ENCODE measurements around the gene COMMD7. TPM values are rescaled to one million over a fixed set of nuclear protein-coding genes. Genes with fewer than 3 reads are reported as not detected.

Gene COMMD7
- total and polyA plus RNA-seq, 4 donors: 26.2 to 83.3 (median 61.8) TPM

- Histone ChIP-seq H3K4me1 (ENCODE audit: control insufficient read depth, insufficient read depth, low read length) (peaks cover 28% of the 10 kb centered on the region), H3K27me3 (ENCODE audit: control insufficient read depth, insufficient read depth, low read length) (no peaks in the 10 kb centered on the region), H3K9me3 (ENCODE audit: control insufficient read depth, insufficient read depth, low read length) (no peaks in the 10 kb centered on the region), H3K4me3 (ENCODE audit: low read depth, low read length) (no peak overlapping the region), H3K36me3 (ENCODE audit: control insufficient read depth, insufficient read depth, low read length) (peaks cover 16% of the 10 kb centered on the region), H3K27ac (ENCODE audit: low read depth, low read length) (no peak overlapping the region)
- DNase-seq (ENCODE audit: low read depth in 4 of 6, low spot score in 6 of 6): peak in 2 of 6 donors; percentile 49 to 70
- 44% methylated on average over 9 of the region's 18 CpGs for WGBS (ENCODE audit: insufficient coverage)
These were observed 37.7 kb upstream of the COMMD7 start for GRCh38 chr20:32780749-32781655.

- Histone ChIP-seq H3K4me1 (ENCODE audit: control insufficient read depth, insufficient read depth, low read length) (peaks cover 28% of the 10 kb centered on the region), H3K27me3 (ENCODE audit: control insufficient read depth, insufficient read depth, low read length) (no peaks in the 10 kb centered on the region), H3K36me3 (ENCODE audit: control insufficient read depth, insufficient read depth, low read length) (peaks cover 15% of the 10 kb centered on the region), H3K27ac (ENCODE audit: low read depth, low read length) (no peak overlapping the region), H3K9me3 (ENCODE audit: control insufficient read depth, insufficient read depth, low read length) (no peaks in the 10 kb centered on the region), H3K4me3 (ENCODE audit: low read depth, low read length) (no peak overlapping the region)
- DNase-seq (ENCODE audit: low read depth in 4 of 6, low spot score in 6 of 6): peak in 1 of 6 donors; percentile 17
- WGBS (ENCODE audit: insufficient coverage): 75% methylated on average over 4 of the region's 16 CpGs
These were observed 37.0 kb upstream of the COMMD7 start for GRCh38 chr20:32780278-32780677.

GRCh38 chr20:32779500-32780211 lies 36.4 kb upstream of the COMMD7 start:
- H3K4me3 ChIP-seq (ENCODE audit: low read depth, low read length): no peak overlapping the region
- peak in 2 of 6 donors; percentile 83 to 92 for DNase-seq (ENCODE audit: low read depth in 4 of 6, low spot score in 6 of 6)
- no peaks in the 10 kb centered on the region for H3K9me3 ChIP-seq (ENCODE audit: control insufficient read depth, insufficient read depth, low read length)
- no peaks in the 10 kb centered on the region for H3K27me3 ChIP-seq (ENCODE audit: control insufficient read depth, insufficient read depth, low read length)
- H3K27ac ChIP-seq (ENCODE audit: low read depth, low read length): no peak overlapping the region
- 36% methylated on average over 10 of the region's 10 CpGs for WGBS (ENCODE audit: insufficient coverage)
- peaks cover 8% of the 10 kb centered on the region for H3K36me3 ChIP-seq (ENCODE audit: control insufficient read depth, insufficient read depth, low read length)
- H3K4me1 ChIP-seq (ENCODE audit: control insufficient read depth, insufficient read depth, low read length): peaks cover 28% of the 10 kb centered on the region

DNA sequence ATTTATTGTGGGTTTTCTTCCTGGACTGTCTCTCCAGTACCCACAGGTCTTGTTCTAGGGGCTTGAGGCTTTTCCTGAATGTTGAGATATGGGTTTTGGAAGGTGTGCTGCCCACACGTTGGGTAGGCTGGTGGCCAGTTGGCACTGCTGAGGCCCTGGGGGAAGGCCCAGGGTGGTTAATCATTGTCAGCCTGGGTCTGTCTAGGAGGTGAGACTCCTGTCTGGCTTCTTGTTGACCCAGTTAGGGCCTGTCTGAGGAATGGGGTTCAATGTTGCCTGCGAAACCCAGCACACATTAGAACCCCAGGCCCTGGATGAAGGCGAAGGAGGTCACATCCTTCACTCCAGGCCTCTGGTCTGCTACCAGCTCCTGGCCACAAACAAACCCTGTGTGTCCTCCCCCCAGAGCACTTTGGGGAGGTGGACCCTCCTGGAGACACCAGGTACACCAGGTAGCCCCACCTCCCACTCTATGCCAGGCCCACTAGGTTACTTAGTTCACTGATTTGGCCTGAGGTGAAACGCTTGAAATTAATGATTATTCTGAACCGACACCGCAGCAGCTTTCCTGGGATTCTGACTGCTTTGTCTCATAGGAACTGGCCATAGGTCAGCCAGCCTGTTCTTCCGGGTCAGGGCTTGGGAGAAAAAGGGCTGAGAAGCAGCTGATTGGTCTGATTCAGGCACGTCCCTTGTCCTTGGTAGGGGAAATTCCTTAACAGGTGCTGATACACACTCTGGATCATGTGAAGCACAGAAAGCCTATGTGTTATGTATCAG lies 34.1 kb upstream of the COMMD7 start:
- Histone ChIP-seq H3K36me3 (ENCODE audit: control insufficient read depth, insufficient read depth, low read length) (peaks cover 8% of the 10 kb centered on the region), H3K27me3 (ENCODE audit: control insufficient read depth, insufficient read depth, low read length) (no peaks in the 10 kb centered on the region), H3K9me3 (ENCODE audit: control insufficient read depth, insufficient read depth, low read length) (no peaks in the 10 kb centered on the region), H3K4me1 (ENCODE audit: control insufficient read depth, insufficient read depth, low read length) (peaks cover 28% of the 10 kb centered on the region), H3K4me3 (ENCODE audit: low read depth, low read length) (no peak overlapping the region), H3K27ac (ENCODE audit: low read depth, low read length) (no peak overlapping the region)
- WGBS (ENCODE audit: insufficient coverage): 82% methylated on average over 7 of the region's 8 CpGs
- DNase-seq (ENCODE audit: low read depth in 4 of 6, low spot score in 6 of 6): no peak

DNA sequence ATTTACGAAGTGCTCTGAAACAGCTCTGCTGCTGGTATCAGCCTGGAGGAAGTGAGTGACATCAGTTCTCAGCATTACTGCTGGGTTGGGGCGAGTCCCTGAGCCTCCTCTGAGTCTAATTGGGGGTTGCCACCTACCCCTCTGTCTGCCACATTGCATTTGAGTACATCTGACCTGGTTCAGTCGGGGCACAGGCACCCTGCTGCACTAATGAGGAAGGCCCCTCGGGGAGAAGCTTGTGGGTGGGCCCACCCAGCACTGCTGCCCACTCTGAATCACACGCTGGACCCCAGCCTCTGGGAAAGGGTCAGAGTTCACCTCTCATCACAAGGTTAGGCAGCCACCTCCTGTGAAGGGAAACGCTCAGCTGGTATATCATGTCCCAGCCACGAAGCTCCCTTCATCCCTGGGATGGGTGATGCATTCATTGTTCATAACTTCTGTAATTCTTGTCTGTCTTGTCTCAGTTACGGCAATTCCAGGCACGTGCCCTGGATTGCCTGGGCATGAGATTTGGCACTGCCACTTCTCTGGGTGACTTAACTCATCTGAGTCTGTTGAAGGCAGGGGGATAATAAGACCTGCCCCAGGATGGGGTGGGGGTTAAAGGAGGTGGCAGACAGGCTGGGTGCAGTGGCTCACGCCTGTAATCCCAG lies 32.2 kb upstream of the COMMD7 start:
- no peak for DNase-seq (ENCODE audit: low read depth in 4 of 6, low spot score in 6 of 6)
- Histone ChIP-seq H3K36me3 (ENCODE audit: control insufficient read depth, insufficient read depth, low read length) (peaks cover 6% of the 10 kb centered on the region), H3K4me1 (ENCODE audit: control insufficient read depth, insufficient read depth, low read length) (peaks cover 18% of the 10 kb centered on the region), H3K27me3 (ENCODE audit: control insufficient read depth, insufficient read depth, low read length) (no peaks in the 10 kb centered on the region), H3K27ac (ENCODE audit: low read depth, low read length) (no peak overlapping the region), H3K4me3 (ENCODE audit: low read depth, low read length) (no peak overlapping the region), H3K9me3 (ENCODE audit: control insufficient read depth, insufficient read depth, low read length) (no peaks in the 10 kb centered on the region)
- 75% methylated on average over 9 of the region's 10 CpGs for WGBS (ENCODE audit: insufficient coverage)

DNA sequence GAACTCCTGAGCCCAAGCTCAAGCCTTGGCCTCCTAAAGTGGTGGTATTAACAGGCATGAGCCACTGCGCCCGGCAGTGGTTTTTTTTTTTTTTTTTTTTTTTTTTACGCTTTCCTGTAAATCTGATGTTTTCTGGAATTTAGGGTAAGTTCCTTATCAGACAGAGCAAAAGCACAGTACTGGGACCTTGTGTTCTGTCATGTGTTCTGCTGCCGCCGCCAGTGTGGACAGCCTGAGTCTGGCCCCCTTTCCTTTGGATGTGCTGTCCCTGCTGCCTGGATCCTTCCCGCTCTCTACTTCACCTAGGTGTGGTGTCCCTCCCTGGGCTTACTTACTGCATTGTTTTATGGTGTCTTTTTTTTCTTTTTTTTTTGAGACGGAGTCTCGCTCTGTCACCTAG lies 30.6 kb upstream of the COMMD7 start:
- Histone ChIP-seq H3K4me1 (ENCODE audit: control insufficient read depth, insufficient read depth, low read length) (peaks cover 5% of the 10 kb centered on the region), H3K27me3 (ENCODE audit: control insufficient read depth, insufficient read depth, low read length) (no peaks in the 10 kb centered on the region), H3K4me3 (ENCODE audit: low read depth, low read length) (no peak overlapping the region), H3K36me3 (ENCODE audit: control insufficient read depth, insufficient read depth, low read length) (peaks cover 3% of the 10 kb centered on the region), H3K27ac (ENCODE audit: low read depth, low read length) (no peak overlapping the region), H3K9me3 (ENCODE audit: control insufficient read depth, insufficient read depth, low read length) (no peaks in the 10 kb centered on the region)
- DNase-seq (ENCODE audit: low read depth in 4 of 6, low spot score in 6 of 6): no peak
- 100% methylated on average over 2 of the region's 8 CpGs for WGBS (ENCODE audit: insufficient coverage)

- no peak for DNase-seq (ENCODE audit: low read depth in 4 of 6, low spot score in 6 of 6)
- Histone ChIP-seq H3K4me1 (ENCODE audit: control insufficient read depth, insufficient read depth, low read length) (peaks cover 5% of the 10 kb centered on the region), H3K9me3 (ENCODE audit: control insufficient read depth, insufficient read depth, low read length) (no peaks in the 10 kb centered on the region), H3K27ac (ENCODE audit: low read depth, low read length) (no peak overlapping the region), H3K27me3 (ENCODE audit: control insufficient read depth, insufficient read depth, low read length) (no peaks in the 10 kb centered on the region), H3K4me3 (ENCODE audit: low read depth, low read length) (no peak overlapping the region), H3K36me3 (ENCODE audit: control insufficient read depth, insufficient read depth, low read length) (no peaks in the 10 kb centered on the region)
- WGBS (ENCODE audit: insufficient coverage): 92% methylated on average over 2 of the region's 2 CpGs
These were observed 30.0 kb upstream of the COMMD7 start for GRCh38 chr20:32773223-32773622.

DNA sequence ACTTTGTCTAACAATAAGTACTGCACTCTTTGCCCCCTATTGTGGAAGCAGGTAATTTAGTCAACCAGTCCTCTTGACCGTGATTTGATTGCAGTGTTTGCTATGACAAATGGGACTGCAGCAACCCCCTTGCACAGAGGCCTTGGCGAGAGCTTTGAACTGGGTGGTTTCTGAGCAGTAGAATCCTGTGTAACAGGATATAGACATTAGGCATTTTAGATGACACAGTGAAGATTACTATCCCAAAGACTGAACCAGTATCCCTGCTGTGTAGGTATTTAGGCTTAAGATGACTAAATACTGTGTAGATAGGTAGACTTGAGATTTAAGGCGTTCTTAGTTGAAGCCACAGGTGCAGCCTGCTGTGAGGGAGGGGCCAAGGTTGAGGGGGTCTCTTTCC lies 28.8 kb upstream of the COMMD7 start:
- no peak for DNase-seq (ENCODE audit: low read depth in 4 of 6, low spot score in 6 of 6)
- Histone ChIP-seq H3K4me3 (ENCODE audit: low read depth, low read length) (no peak overlapping the region), H3K9me3 (ENCODE audit: control insufficient read depth, insufficient read depth, low read length) (no peaks in the 10 kb centered on the region), H3K27me3 (ENCODE audit: control insufficient read depth, insufficient read depth, low read length) (no peaks in the 10 kb centered on the region), H3K36me3 (ENCODE audit: control insufficient read depth, insufficient read depth, low read length) (no peaks in the 10 kb centered on the region), H3K4me1 (ENCODE audit: control insufficient read depth, insufficient read depth, low read length) (peaks cover under 1% of the 10 kb centered on the region), H3K27ac (ENCODE audit: low read depth, low read length) (no peak overlapping the region)
- 89% methylated on average over 2 of the region's 3 CpGs for WGBS (ENCODE audit: insufficient coverage)
